Measurements from ENCODE around the gene MEIOC.

Gene MEIOC

DNA sequence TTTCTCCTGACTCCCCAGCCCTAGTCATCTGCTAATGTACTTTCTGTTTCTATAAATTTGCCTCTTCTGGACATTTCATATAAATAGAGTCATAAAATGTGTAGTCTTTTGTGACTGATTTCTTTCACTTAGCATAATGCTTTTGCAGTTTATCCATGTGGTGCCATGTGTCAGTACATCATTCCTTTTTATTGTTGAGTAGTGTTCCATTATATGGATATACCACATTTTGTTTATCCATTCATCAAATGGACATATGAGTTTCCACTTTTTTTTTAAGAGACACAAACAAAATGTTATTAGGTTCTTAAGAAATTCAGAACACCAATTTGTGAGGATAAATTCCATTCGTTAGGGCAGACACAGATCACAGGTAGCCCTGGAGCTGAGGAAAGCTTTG lies 63.2 kb downstream of the MEIOC start:
- DNase-seq = no peak

GRCh38 chr17:44722254-44722653 lies 66.0 kb downstream of the MEIOC start:
- DNase-seq = no peak

Data from left hindlimb (tissue), 1 donor.